HG03060 (cell line): ENCODE results near the gene TIMM44.

ENCODE experiments used
- ATAC-seq: cut with Tn5 transposase; IDR thresholded peaks from one replicate; pipeline ENCODE4 v1.9.1; 2021; ENCODE audit warnings: low read depth, moderate number of reproducible peaks; ENCODE audit not compliant: unreplicated experiment

Gene TIMM44

GRCh38 chr19:7943444-7944176 is at the start of gene TIMM44:
TSS of gene TIMM44 (minus strand) at chr19:7943666. CDS start at chr19:7943651, 15 bp downstream.
- peak; percentile 79 for ATAC-seq

- no peak for ATAC-seq
These were observed 49.1 kb upstream of the TIMM44 start for GRCh38 chr19:7992575-7992974.

- ATAC-seq = no peak
These were observed 45.7 kb upstream of the TIMM44 start for GRCh38 chr19:7989071-7989575.

GRCh38 chr19:7988307-7988706 is 44.8 kb upstream of the TIMM44 start:
- ATAC-seq = no peak

- no peak for ATAC-seq
These were observed 43.8 kb upstream of the TIMM44 start for GRCh38 chr19:7987114-7987768.

- no peak for ATAC-seq
These were observed 43.1 kb upstream of the TIMM44 start for GRCh38 chr19:7986321-7987113.

GRCh38 chr19:7985481-7985911 is 42.0 kb upstream of the TIMM44 start:
- ATAC-seq = no peak

- no peak for ATAC-seq
These were observed 40.8 kb upstream of the TIMM44 start for GRCh38 chr19:7983995-7984837.

- no peak for ATAC-seq
These were observed 40.0 kb upstream of the TIMM44 start for GRCh38 chr19:7983286-7983950.

GRCh38 chr19:7982651-7983099 is 39.2 kb upstream of the TIMM44 start:
- ATAC-seq = no peak

GRCh38 chr19:7982103-7982502 is 38.6 kb upstream of the TIMM44 start:
- no peak for ATAC-seq

GRCh38 chr19:7981661-7982060 is 38.2 kb upstream of the TIMM44 start:
- ATAC-seq = no peak

- ATAC-seq = no peak
These were observed 37.7 kb upstream of the TIMM44 start for GRCh38 chr19:7981199-7981598.

GRCh38 chr19:7980635-7981121 is 37.2 kb upstream of the TIMM44 start:
- ATAC-seq = no peak

- ATAC-seq = no peak
These were observed 36.7 kb upstream of the TIMM44 start for GRCh38 chr19:7980168-7980567.

- ATAC-seq = no peak
These were observed 36.1 kb upstream of the TIMM44 start for GRCh38 chr19:7979559-7979958.

GRCh38 chr19:7979011-7979410 is 35.5 kb upstream of the TIMM44 start:
- ATAC-seq = no peak

- ATAC-seq = no peak
These were observed 34.8 kb upstream of the TIMM44 start for GRCh38 chr19:7978179-7978825.

GRCh38 chr19:7977723-7978040 is 34.2 kb upstream of the TIMM44 start:
- ATAC-seq = no peak
